ENCODE measurements around the gene RRP15.

Gene RRP15

GRCh38 chr1:218366322-218367052 lies 81.4 kb downstream of the RRP15 start:
- Histone ChIP-seq H3K36me3 (ENCODE audit: insufficient read depth, low read depth, low read length) (no peaks in the 10 kb centered on the region), H3K27me3 (ENCODE audit: insufficient read depth, low read length) (no peaks in the 10 kb centered on the region), H3K9me3 (ENCODE audit: insufficient read depth, low read depth, low read length) (no peaks in the 10 kb centered on the region), H3K4me3 (ENCODE audit: low read length) (no peak overlapping the region), H3K9ac (ENCODE audit: low read depth, low read length) (no peak overlapping the region), H3K4me1 (ENCODE audit: insufficient read depth, low read length) (no peaks in the 10 kb centered on the region), H3K27ac (ENCODE audit: low read length) (no peak overlapping the region)

- Histone ChIP-seq H3K27ac (ENCODE audit: low read length) (no peak overlapping the region), H3K36me3 (ENCODE audit: insufficient read depth, low read depth, low read length) (no peaks in the 10 kb centered on the region), H3K27me3 (ENCODE audit: insufficient read depth, low read length) (no peaks in the 10 kb centered on the region), H3K9ac (ENCODE audit: low read depth, low read length) (no peak overlapping the region), H3K4me1 (ENCODE audit: insufficient read depth, low read length) (no peaks in the 10 kb centered on the region), H3K9me3 (ENCODE audit: insufficient read depth, low read depth, low read length) (no peaks in the 10 kb centered on the region), H3K4me3 (ENCODE audit: low read length) (no peak overlapping the region)
Observed at GRCh38 chr1:218367118-218367517, 82.0 kb downstream of the RRP15 start.

- H3K4me1 ChIP-seq (ENCODE audit: insufficient read depth, low read length): no peaks in the 10 kb centered on the region
- no peaks in the 10 kb centered on the region for H3K36me3 ChIP-seq (ENCODE audit: insufficient read depth, low read depth, low read length)
- H3K9ac ChIP-seq (ENCODE audit: low read depth, low read length): no peak overlapping the region
Observed at GRCh38 chr1:218368686-218369085, 83.6 kb downstream of the RRP15 start.

GRCh38 chr1:218369688-218370511 lies 84.8 kb downstream of the RRP15 start:
- Histone ChIP-seq H3K36me3 (ENCODE audit: insufficient read depth, low read depth, low read length) (no peaks in the 10 kb centered on the region), H3K27me3 (ENCODE audit: insufficient read depth, low read length) (no peaks in the 10 kb centered on the region), H3K4me3 (ENCODE audit: low read length) (no peak overlapping the region), H3K27ac (ENCODE audit: low read length) (no peak overlapping the region), H3K4me1 (ENCODE audit: insufficient read depth, low read length) (no peaks in the 10 kb centered on the region), H3K9ac (ENCODE audit: low read depth, low read length) (no peak overlapping the region), H3K9me3 (ENCODE audit: insufficient read depth, low read depth, low read length) (no peaks in the 10 kb centered on the region)

More at GRCh38 chr1:218368686-218369085, 83.6 kb downstream of the RRP15 start:
- H3K9me3 ChIP-seq (ENCODE audit: insufficient read depth, low read depth, low read length): no peaks in the 10 kb centered on the region
- no peak overlapping the region for H3K4me3 ChIP-seq (ENCODE audit: low read length)
- H3K27ac ChIP-seq (ENCODE audit: low read length): no peak overlapping the region
- no peaks in the 10 kb centered on the region for H3K27me3 ChIP-seq (ENCODE audit: insufficient read depth, low read length)

- Histone ChIP-seq H3K4me3 (ENCODE audit: low read length) (no peak overlapping the region), H3K4me1 (ENCODE audit: insufficient read depth, low read length) (no peaks in the 10 kb centered on the region), H3K9ac (ENCODE audit: low read depth, low read length) (no peak overlapping the region), H3K27ac (ENCODE audit: low read length) (no peak overlapping the region), H3K9me3 (ENCODE audit: insufficient read depth, low read depth, low read length) (no peaks in the 10 kb centered on the region), H3K36me3 (ENCODE audit: insufficient read depth, low read depth, low read length) (no peaks in the 10 kb centered on the region), H3K27me3 (ENCODE audit: insufficient read depth, low read length) (no peaks in the 10 kb centered on the region)
Observed at GRCh38 chr1:218371927-218372672, 87.0 kb downstream of the RRP15 start.

GRCh38 chr1:218374401-218375353 lies 89.6 kb downstream of the RRP15 start:
- no peaks in the 10 kb centered on the region for H3K27me3 ChIP-seq (ENCODE audit: insufficient read depth, low read length)
- no peak overlapping the region for H3K27ac ChIP-seq (ENCODE audit: low read length)
- no peaks in the 10 kb centered on the region for H3K36me3 ChIP-seq (ENCODE audit: insufficient read depth, low read depth, low read length)
- no peak overlapping the region for H3K9ac ChIP-seq (ENCODE audit: low read depth, low read length)
- no peaks in the 10 kb centered on the region for H3K9me3 ChIP-seq (ENCODE audit: insufficient read depth, low read depth, low read length)
- no peaks in the 10 kb centered on the region for H3K4me1 ChIP-seq (ENCODE audit: insufficient read depth, low read length)
- H3K4me3 ChIP-seq (ENCODE audit: low read length): no peak overlapping the region

GRCh38 chr1:218376722-218377121 lies 91.6 kb downstream of the RRP15 start:
- Histone ChIP-seq H3K27ac (ENCODE audit: low read length) (no peak overlapping the region), H3K9me3 (ENCODE audit: insufficient read depth, low read depth, low read length) (no peaks in the 10 kb centered on the region), H3K4me3 (ENCODE audit: low read length) (no peak overlapping the region), H3K36me3 (ENCODE audit: insufficient read depth, low read depth, low read length) (no peaks in the 10 kb centered on the region), H3K9ac (ENCODE audit: low read depth, low read length) (no peak overlapping the region), H3K4me1 (ENCODE audit: insufficient read depth, low read length) (no peaks in the 10 kb centered on the region), H3K27me3 (ENCODE audit: insufficient read depth, low read length) (no peaks in the 10 kb centered on the region)

- Histone ChIP-seq H3K27ac (ENCODE audit: low read length) (no peak overlapping the region), H3K27me3 (ENCODE audit: insufficient read depth, low read length) (no peaks in the 10 kb centered on the region), H3K9me3 (ENCODE audit: insufficient read depth, low read depth, low read length) (no peaks in the 10 kb centered on the region), H3K4me3 (ENCODE audit: low read length) (no peak overlapping the region), H3K36me3 (ENCODE audit: insufficient read depth, low read depth, low read length) (no peaks in the 10 kb centered on the region), H3K9ac (ENCODE audit: low read depth, low read length) (no peak overlapping the region), H3K4me1 (ENCODE audit: insufficient read depth, low read length) (no peaks in the 10 kb centered on the region)
Observed at GRCh38 chr1:218377143-218377660, 92.1 kb downstream of the RRP15 start.

- no peaks in the 10 kb centered on the region for H3K27me3 ChIP-seq (ENCODE audit: insufficient read depth, low read length)
- no peak overlapping the region for H3K4me3 ChIP-seq (ENCODE audit: low read length)
- H3K9me3 ChIP-seq (ENCODE audit: insufficient read depth, low read depth, low read length): no peaks in the 10 kb centered on the region
- H3K4me1 ChIP-seq (ENCODE audit: insufficient read depth, low read length): no peaks in the 10 kb centered on the region
- no peak overlapping the region for H3K27ac ChIP-seq (ENCODE audit: low read length)
- no peaks in the 10 kb centered on the region for H3K36me3 ChIP-seq (ENCODE audit: insufficient read depth, low read depth, low read length)
- H3K9ac ChIP-seq (ENCODE audit: low read depth, low read length): no peak overlapping the region
Observed at GRCh38 chr1:218380125-218380977, 95.3 kb downstream of the RRP15 start.

GRCh38 chr1:218382261-218382660 lies 97.2 kb downstream of the RRP15 start:
- no peak overlapping the region for H3K9ac ChIP-seq (ENCODE audit: low read depth, low read length)
- H3K9me3 ChIP-seq (ENCODE audit: insufficient read depth, low read depth, low read length): no peaks in the 10 kb centered on the region
- no peak overlapping the region for H3K27ac ChIP-seq (ENCODE audit: low read length)
- no peaks in the 10 kb centered on the region for H3K27me3 ChIP-seq (ENCODE audit: insufficient read depth, low read length)
- no peak overlapping the region for H3K4me3 ChIP-seq (ENCODE audit: low read length)
- H3K4me1 ChIP-seq (ENCODE audit: insufficient read depth, low read length): no peaks in the 10 kb centered on the region
- no peaks in the 10 kb centered on the region for H3K36me3 ChIP-seq (ENCODE audit: insufficient read depth, low read depth, low read length)
